Measurements from ENCODE around the gene TMC1.

The TMC1 gene

GRCh38 chr9:72695365-72695764, 174.0 kb downstream of the TMC1 start:
- H3F3A ChIP-seq (ENCODE audit: control insufficient read depth, insufficient read depth), result no peaks in the 10 kb centered on the region
- TF ChIP-seq EZH2phosphoT487 (IDR thresholded peaks at IDR 0.05; ENCODE audit: borderline replicate concordance, low read length) (no peak), CTCF (IDR thresholded peaks at IDR 0.05; ENCODE audit: low read depth, low read length, poor library complexity, severe bottlenecking) (no peak)
- H4K20me1 ChIP-seq (ENCODE audit: control insufficient read depth, insufficient read depth, low read depth, low read length), result no peaks in the 10 kb centered on the region
- no peak overlapping the region for H3K27ac ChIP-seq (ENCODE audit: low read depth, low read length)
- no peaks in the 10 kb centered on the region for H3K4me1 ChIP-seq (ENCODE audit: control insufficient read depth, low read length)
- H3K36me3 ChIP-seq (ENCODE audit: control insufficient read depth, low read length), result no peaks in the 10 kb centered on the region
- no peaks in the 10 kb centered on the region for H3K27me3 ChIP-seq (ENCODE audit: control insufficient read depth, low read length)
- H3K9me3 ChIP-seq (ENCODE audit: control insufficient read depth, insufficient read depth, low read length), result no peaks in the 10 kb centered on the region
- H3K79me2 ChIP-seq (ENCODE audit: control insufficient read depth, low read length), result no peaks in the 10 kb centered on the region
- no peaks in the 10 kb centered on the region for H3K9me2 ChIP-seq (replicated peaks; ENCODE audit: control insufficient read depth, low read length)
- H3K4me3 ChIP-seq (ENCODE audit: low read length), result no peak overlapping the region
- H3K4me2 ChIP-seq (ENCODE audit: low read length), result no peak overlapping the region

- H3K4me3 ChIP-seq (ENCODE audit: low read length), result no peak overlapping the region
- H3K9me2 ChIP-seq (replicated peaks; ENCODE audit: control insufficient read depth, low read length), result no peaks in the 10 kb centered on the region
- no peaks in the 10 kb centered on the region for H3K27me3 ChIP-seq (ENCODE audit: control insufficient read depth, low read length)
- H3K27ac ChIP-seq (ENCODE audit: low read depth, low read length), result no peak overlapping the region
- H4K20me1 ChIP-seq (ENCODE audit: control insufficient read depth, insufficient read depth, low read depth, low read length), result no peaks in the 10 kb centered on the region
- no peaks in the 10 kb centered on the region for H3K79me2 ChIP-seq (ENCODE audit: control insufficient read depth, low read length)
- TF ChIP-seq CTCF (IDR thresholded peaks at IDR 0.05; ENCODE audit: low read depth, low read length, poor library complexity, severe bottlenecking) (no peak), EZH2phosphoT487 (IDR thresholded peaks at IDR 0.05; ENCODE audit: borderline replicate concordance, low read length) (no peak)
- H3K36me3 ChIP-seq (ENCODE audit: control insufficient read depth, low read length), result no peaks in the 10 kb centered on the region
- H3K4me2 ChIP-seq (ENCODE audit: low read length), result no peak overlapping the region
- H3K4me1 ChIP-seq (ENCODE audit: control insufficient read depth, low read length), result no peaks in the 10 kb centered on the region
- H3K9me3 ChIP-seq (ENCODE audit: control insufficient read depth, insufficient read depth, low read length), result no peaks in the 10 kb centered on the region
- no peaks in the 10 kb centered on the region for H3F3A ChIP-seq (ENCODE audit: control insufficient read depth, insufficient read depth)
Measured at GRCh38 chr9:72696511-72696910, 175.1 kb downstream of the TMC1 start.

- Histone ChIP-seq H3K9me3 (ENCODE audit: control insufficient read depth, insufficient read depth, low read length) (no peaks in the 10 kb centered on the region), H3K4me3 (ENCODE audit: low read length) (no peak overlapping the region), H3K4me2 (ENCODE audit: low read length) (no peak overlapping the region), H3K79me2 (ENCODE audit: control insufficient read depth, low read length) (no peaks in the 10 kb centered on the region), H3K9me2 (replicated peaks; ENCODE audit: control insufficient read depth, low read length) (no peaks in the 10 kb centered on the region), H3K4me1 (ENCODE audit: control insufficient read depth, low read length) (no peaks in the 10 kb centered on the region), H3K27ac (ENCODE audit: low read depth, low read length) (no peak overlapping the region), H3K27me3 (ENCODE audit: control insufficient read depth, low read length) (no peaks in the 10 kb centered on the region), H3F3A (ENCODE audit: control insufficient read depth, insufficient read depth) (no peaks in the 10 kb centered on the region), H3K36me3 (ENCODE audit: control insufficient read depth, low read length) (no peaks in the 10 kb centered on the region), H4K20me1 (ENCODE audit: control insufficient read depth, insufficient read depth, low read depth, low read length) (no peaks in the 10 kb centered on the region)
- TF ChIP-seq EZH2phosphoT487 (IDR thresholded peaks at IDR 0.05; ENCODE audit: borderline replicate concordance, low read length) (no peak), CTCF (IDR thresholded peaks at IDR 0.05; ENCODE audit: low read depth, low read length, poor library complexity, severe bottlenecking) (no peak)
Measured at GRCh38 chr9:72701510-72701909, 180.1 kb downstream of the TMC1 start.

GRCh38 chr9:72703574-72703973, 182.2 kb downstream of the TMC1 start:
- Histone ChIP-seq H3K36me3 (ENCODE audit: control insufficient read depth, low read length) (no peaks in the 10 kb centered on the region), H3K27me3 (ENCODE audit: control insufficient read depth, low read length) (no peaks in the 10 kb centered on the region), H3K4me1 (ENCODE audit: control insufficient read depth, low read length) (no peaks in the 10 kb centered on the region), H3K27ac (ENCODE audit: low read depth, low read length) (no peak overlapping the region), H3K9me2 (replicated peaks; ENCODE audit: control insufficient read depth, low read length) (no peaks in the 10 kb centered on the region), H3K4me3 (ENCODE audit: low read length) (no peak overlapping the region), H3K9me3 (ENCODE audit: control insufficient read depth, insufficient read depth, low read length) (no peaks in the 10 kb centered on the region), H3F3A (ENCODE audit: control insufficient read depth, insufficient read depth) (no peaks in the 10 kb centered on the region), H3K4me2 (ENCODE audit: low read length) (no peak overlapping the region), H4K20me1 (ENCODE audit: control insufficient read depth, insufficient read depth, low read depth, low read length) (no peaks in the 10 kb centered on the region), H3K79me2 (ENCODE audit: control insufficient read depth, low read length) (no peaks in the 10 kb centered on the region)
- no peak for TF ChIP-seq EZH2phosphoT487 (IDR thresholded peaks at IDR 0.05; ENCODE audit: borderline replicate concordance, low read length)
- TF ChIP-seq CTCF (IDR thresholded peaks at IDR 0.05; ENCODE audit: low read depth, low read length, poor library complexity, severe bottlenecking), result no peak
